Ureter (tissue), 1 donor: ENCODE results near the gene INTS6L. TPM values are rescaled to one million over a fixed set of nuclear protein-coding genes. Genes with fewer than 3 reads are reported as not detected.
"Not testable (repeated sequence)": the region's sequence is repeated elsewhere in the genome, so short reads cannot be mapped to it uniquely, and the experiment has no call there.

Experiments
- DNase-seq: peaks from one replicate; pipeline ENCODE4 v3.0.0-alpha.2; 2020; ENCODE audit warnings: low spot score
- total RNA-seq: library from RNA; stranded (reverse); gene quantifications from one replicate; pipeline ENCODE4 v1.2.4, GENCODE V29; 2023
- donor health status: DM: yes; HTN: yes; CAD: no.

The INTS6L gene
- total RNA-seq, 1 donor from 2014 or later = 19.8 TPM

DNA sequence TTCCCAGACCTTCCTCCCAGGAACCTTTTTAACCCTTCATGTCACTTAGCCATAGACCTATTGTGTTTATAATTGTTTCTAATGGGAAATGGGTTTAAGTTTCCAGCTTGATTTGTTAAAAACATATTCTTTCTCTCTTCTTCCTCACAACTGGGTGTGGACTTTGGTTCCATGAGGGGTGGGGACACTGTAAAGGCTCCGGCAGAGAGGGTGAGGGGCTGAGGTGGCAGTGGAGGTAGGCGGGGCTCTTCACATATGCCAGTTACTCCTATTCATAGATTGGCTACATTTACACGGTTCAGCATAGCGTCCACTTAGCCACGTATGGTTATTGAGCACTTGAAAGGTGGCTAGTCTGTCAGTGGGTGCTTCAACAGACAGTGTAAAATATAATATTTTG, 7.8 kb downstream of the INTS6L start:
- DNase-seq = no peak

GRCh38 chrX:135528756-135529155, 8.3 kb downstream of the INTS6L start:
- no peak for DNase-seq

- no peak for DNase-seq
Measured at GRCh38 chrX:135530097-135530496, 9.6 kb downstream of the INTS6L start.

DNA sequence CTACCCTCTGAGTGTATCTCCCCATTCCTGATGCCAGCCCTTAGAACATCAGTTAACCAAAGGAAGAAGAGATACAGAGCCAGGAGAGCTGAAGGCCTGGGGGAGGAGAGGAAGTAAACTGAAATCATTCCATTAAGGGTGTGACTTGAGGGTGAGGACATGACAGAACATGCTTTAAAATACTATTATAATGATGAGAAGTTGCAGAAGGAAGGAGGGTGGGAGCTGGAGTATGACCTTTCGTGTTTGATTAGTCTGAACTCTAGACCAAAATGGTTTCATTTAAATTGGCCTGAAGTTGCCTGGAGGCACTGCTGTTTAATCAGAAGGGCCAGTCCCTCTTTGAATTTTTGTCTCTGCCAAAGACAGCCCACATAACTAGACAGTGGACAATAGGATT, 11.4 kb downstream of the INTS6L start:
- DNase-seq = no peak

DNA sequence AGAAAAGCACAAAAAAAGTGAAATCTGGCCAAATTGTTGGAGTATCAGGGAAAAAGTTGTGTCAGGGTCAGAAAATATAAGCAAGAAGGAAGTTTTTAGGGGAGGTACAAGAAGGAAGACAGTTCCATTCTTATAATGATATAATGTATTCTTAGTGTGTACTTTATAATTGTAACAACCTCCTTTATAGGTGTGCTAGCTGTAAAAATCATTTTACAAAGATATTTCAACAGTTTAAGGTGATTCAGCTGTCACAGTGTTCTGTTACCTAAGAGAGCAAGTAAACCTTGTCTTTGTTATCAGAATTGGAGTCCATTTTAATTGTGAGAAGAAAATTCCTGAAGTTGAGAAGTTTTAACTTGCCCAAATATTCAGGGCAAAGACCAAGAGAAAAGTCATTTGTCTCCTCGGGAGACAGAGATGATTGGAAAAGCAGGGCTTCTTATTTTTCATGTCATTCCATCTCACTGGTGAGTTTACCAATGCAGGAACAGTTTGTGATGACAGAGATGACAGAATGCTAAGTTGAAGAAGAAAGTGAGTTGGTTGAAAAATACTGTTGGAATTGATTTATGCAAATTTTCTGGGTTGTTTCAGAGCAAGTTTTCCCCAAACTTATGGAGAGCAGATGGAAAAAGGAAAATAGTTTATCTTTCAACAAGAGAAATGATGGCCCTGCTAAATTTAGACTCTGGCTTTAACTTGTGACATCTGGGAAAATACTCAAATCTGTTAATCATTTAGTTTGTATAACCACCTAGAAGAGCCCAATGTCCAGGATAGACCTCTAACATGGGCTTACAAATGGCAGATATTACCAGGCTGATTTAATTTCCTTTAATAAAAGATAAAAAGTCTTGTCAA, 14.8 kb downstream of the INTS6L start:
- no peak for DNase-seq

GRCh38 chrX:135536877-135537276, 16.4 kb downstream of the INTS6L start:
- DNase-seq = no peak

- no peak for DNase-seq
Measured at GRCh38 chrX:135541351-135541750, 20.9 kb downstream of the INTS6L start.

DNA sequence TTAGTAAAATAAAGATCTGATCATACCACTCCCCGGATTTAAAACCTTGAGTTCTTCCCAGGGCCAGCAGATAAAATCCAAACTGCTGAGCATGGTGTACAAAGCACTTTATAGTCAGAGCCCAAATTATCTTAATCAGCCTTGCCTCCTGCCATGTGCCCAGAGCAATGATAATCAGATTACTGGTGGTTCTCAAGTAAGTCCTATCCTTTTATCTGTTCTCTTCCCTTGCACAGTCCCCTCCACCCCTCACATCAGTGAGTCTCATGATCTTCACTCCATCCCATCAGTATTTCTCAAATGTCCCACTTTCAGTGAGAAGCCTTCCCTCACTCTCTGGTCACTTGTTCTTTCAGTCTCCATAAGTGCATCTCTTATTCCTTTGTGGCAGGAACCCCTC, 22.7 kb downstream of the INTS6L start:
- DNase-seq = no peak

- no peak for DNase-seq
Measured at GRCh38 chrX:135543924-135544323, 23.5 kb downstream of the INTS6L start.

DNA sequence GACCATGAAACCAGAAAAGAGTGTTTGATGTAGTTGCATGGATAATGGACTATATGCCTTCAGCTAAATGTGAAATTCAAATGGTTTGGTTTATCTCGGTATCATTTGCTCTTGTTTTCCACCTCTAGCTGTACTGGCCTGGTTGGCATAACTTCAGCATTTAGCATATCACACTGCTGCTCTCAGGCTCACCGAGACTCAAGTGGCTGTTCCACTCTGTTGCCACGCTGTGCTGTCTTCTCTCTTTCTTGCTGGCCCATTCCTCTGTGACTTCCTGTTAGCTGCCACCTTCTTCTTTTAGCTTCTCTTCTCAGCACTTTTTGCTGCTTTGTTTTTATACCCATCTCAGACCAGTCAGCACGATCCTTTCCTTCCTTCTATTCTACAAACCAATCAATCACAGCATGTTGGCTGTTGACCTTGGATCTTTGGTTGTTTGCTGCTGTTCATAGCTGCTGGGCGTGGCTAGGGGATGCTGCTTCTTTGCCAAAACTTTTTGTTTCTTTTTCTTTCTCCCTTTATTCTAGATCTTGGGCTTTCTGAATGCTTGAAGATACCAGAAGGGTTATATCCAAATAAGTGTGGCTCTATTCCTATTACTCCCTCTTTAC, 24.0 kb downstream of the INTS6L start:
- DNase-seq = no peak

DNA sequence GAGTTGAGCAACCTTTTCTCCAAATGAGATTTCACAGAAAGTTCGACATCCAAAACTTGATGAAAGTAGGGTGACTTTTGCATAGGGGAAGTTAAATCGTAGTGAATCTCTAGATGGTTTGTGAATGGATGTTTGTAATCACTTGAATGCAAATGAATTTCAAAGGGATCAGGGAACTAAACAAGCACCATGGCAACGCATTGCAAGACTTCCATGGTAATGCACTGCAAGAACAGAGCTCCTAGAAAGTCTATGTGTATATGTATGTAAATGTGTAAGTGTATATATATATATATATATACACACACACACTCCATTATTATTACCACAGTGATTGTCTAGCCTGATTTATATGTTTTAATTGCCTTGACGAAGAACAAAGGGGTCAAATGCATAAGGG, 27.3 kb downstream of the INTS6L start:
- no peak for DNase-seq

GRCh38 chrX:135549519-135549918, 29.1 kb downstream of the INTS6L start:
- DNase-seq = no peak

GRCh38 chrX:135556055-135556454, 35.6 kb downstream of the INTS6L start:
- DNase-seq = no peak

GRCh38 chrX:135557344-135557743, 36.9 kb downstream of the INTS6L start:
- DNase-seq = no peak

- DNase-seq = no peak
Measured at GRCh38 chrX:135572436-135572835, 52.0 kb downstream of the INTS6L start.

GRCh38 chrX:135581496-135581895, 61.0 kb downstream of the INTS6L start:
- DNase-seq = no peak

- DNase-seq = no peak
Measured at GRCh38 chrX:135585153-135585552, 64.7 kb downstream of the INTS6L start.

GRCh38 chrX:135591871-135592270, 71.4 kb downstream of the INTS6L start:
- DNase-seq = no peak

DNA sequence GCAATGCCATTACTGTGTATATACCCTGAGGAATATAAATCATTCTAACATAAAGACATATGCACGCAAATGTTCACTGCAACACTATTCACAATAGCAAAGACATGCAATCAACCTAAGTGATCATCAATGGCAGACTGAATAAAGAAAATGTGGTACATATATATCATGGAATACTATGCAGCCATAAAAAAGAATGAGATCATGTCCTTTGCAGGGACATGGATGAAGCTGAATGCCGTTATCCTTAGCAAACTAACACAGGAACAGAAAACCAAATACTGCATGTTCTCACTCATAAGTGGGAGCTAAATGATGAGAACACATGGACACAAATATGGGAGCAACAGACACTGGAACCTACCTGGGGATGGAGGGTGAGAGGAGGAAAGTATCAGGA, 73.6 kb downstream of the INTS6L start:
- DNase-seq = not testable (repeated sequence)

DNA sequence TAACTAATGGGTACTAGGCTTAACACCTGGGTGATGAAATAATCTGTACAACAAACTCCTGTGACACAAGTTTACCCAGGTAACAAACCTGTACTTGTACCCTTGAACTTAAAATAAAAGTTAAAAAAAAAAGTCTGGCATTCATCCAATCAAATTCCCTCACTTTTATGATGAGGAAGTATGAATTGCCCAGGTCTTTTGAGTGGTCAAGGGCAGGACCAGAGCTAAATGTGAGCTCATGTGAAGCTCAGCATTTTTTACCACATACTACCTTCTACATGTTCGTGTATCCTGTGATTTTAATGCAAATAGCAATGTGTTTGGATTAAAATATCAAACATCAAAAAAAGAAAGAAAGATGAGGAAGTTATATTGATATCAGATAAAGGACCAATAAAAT, 74.0 kb downstream of the INTS6L start:
- DNase-seq = not testable (repeated sequence)

GRCh38 chrX:135595543-135595942, 75.1 kb downstream of the INTS6L start:
- no peak for DNase-seq

DNA sequence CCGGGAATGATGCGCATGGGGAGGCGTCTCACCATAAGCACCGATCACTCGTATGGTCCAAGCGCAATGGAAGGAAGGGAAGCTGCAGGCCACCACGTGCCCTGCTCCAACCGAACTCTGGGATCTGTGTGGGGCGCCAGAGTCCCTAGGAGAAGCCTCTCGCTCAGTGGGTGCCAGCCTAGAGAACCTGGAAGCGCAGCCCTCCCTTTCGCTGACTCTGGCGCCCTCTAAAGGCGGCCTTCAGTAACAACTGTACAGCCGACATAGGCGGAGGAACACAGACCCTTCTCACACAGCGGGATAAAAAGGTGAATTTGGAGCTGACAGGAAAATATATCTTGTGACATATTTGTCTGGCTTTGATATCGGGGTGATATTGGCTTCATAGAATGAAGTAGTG, 76.0 kb downstream of the INTS6L start:
- DNase-seq = no peak

DNA sequence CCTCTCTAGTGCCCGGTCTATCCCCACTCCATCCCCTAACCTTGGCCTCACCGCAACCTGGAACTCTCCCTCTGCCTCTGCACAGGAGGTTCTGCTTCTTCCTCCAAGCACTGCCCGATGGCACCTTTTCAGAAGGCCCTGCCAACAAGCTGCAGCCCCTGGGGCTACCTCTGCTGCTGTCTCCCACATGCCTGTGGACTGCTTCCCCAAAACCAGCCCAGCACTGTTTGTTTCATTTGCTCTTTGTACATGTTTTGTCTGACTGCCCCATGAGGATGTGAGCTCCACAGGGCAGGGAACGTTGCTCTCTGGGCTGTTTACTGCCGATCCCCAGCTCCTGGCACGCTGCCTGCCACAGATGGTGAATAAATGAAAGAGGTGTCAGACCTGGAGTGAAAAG, 85.4 kb downstream of the INTS6L start:
- no peak for DNase-seq
